Stimulated activated CD8-positive, alpha-beta memory T cell treated with anti-CD3 and anti-CD28 coated beads, Interleukin-12 subunit alpha, Interleukin-12 subunit beta, amount 100 ng/mL, for 1 hour (primary cell): ENCODE data around the gene ENTPD8.

Experiments
- DNase-seq: peaks from one replicate; pipeline ENCODE4 v3.0.0-alpha.2; 2020; ENCODE audit warnings: low read depth

The ENTPD8 gene

GRCh38 chr9:137441289-137441934 lies at the start of gene ENTPD8:
ENTPD8 (minus strand) TSS chr9:137441357; CDS start chr9:137438285, 3,072 bp downstream.
- no peak for DNase-seq

GRCh38 chr9:137490532-137491186 lies 49.5 kb upstream of the ENTPD8 start:
- no peak for DNase-seq

- no peak for DNase-seq
Observed at GRCh38 chr9:137488906-137489305, 47.7 kb upstream of the ENTPD8 start.

- DNase-seq, result no peak
Observed at GRCh38 chr9:137488327-137488653, 47.1 kb upstream of the ENTPD8 start.

- no peak for DNase-seq
Observed at GRCh38 chr9:137487454-137488326, 46.5 kb upstream of the ENTPD8 start.

- no peak for DNase-seq
Observed at GRCh38 chr9:137486545-137487453, 45.6 kb upstream of the ENTPD8 start.

GRCh38 chr9:137486141-137486490 lies 45.0 kb upstream of the ENTPD8 start:
- DNase-seq, result no peak

GRCh38 chr9:137485343-137486140 lies 44.4 kb upstream of the ENTPD8 start:
- DNase-seq, result no peak

- no peak for DNase-seq
Observed at GRCh38 chr9:137484551-137485315, 43.6 kb upstream of the ENTPD8 start.

- DNase-seq, result no peak
Observed at GRCh38 chr9:137482094-137482781, 41.1 kb upstream of the ENTPD8 start.

- DNase-seq, result no peak
Observed at GRCh38 chr9:137480686-137481683, 39.8 kb upstream of the ENTPD8 start.

- no peak for DNase-seq
Observed at GRCh38 chr9:137479892-137480685, 38.9 kb upstream of the ENTPD8 start.

GRCh38 chr9:137478962-137479861 lies 38.1 kb upstream of the ENTPD8 start:
- DNase-seq, result no peak

- no peak for DNase-seq
Observed at GRCh38 chr9:137478613-137478961, 37.4 kb upstream of the ENTPD8 start.

- no peak for DNase-seq
Observed at GRCh38 chr9:137477778-137478612, 36.8 kb upstream of the ENTPD8 start.

GRCh38 chr9:137476856-137477255 lies 35.7 kb upstream of the ENTPD8 start:
- no peak for DNase-seq
